OCI-LY7 (cell line): ENCODE results near the gene STRA8. TPM values are rescaled to one million over a fixed set of nuclear protein-coding genes. Genes with fewer than 3 reads are reported as not detected.

Source experiments
- BruUV-seq: library from RNA; stranded (reverse); fragments of 400-500 nt; replicated peaks from 2 replicates; lab custom pipeline; 2021; lab: Mats Ljungman, UMichigan
- CTCF ChIA-PET: fragments of 300-600 bp; sonication (Branson Sonifier 250); formaldehyde crosslinking; loops from one replicate; lab custom pipeline; 2022; ENCODE audit warnings: antibody characterized with exemption; ENCODE audit not compliant: unreplicated experiment; lab: Charles Lee
- POLR2A ChIA-PET: fragments of 300-600 bp; sonication (Branson Sonifier 250); formaldehyde crosslinking; loops from one replicate; lab custom pipeline; 2022; ENCODE audit warnings: antibody characterized with exemption; lab: Charles Lee
- DNase-seq: peaks from one replicate; pipeline ENCODE4 v3.0.0-alpha.2; 2015; ENCODE audit warnings: low spot score
- H2AFZ ChIP-seq: fragments of 200-600 bp; sonication (generic), shearing (Covaris generic); 2 replicates; pipeline ENCODE4 v1.6.1; 2014; ENCODE audit warnings: mild to moderate bottlenecking, antibody characterized with exemption, low read length, moderate library complexity
- H3K27ac ChIP-seq: fragments of 200-600 bp; sonication (generic); 2 replicates; pipeline ENCODE4 v1.5.1; 2014; ENCODE audit warnings: mixed run types, low read depth, mild to moderate bottlenecking, moderate library complexity, low read length, inconsistent platforms; ENCODE audit not compliant: poor library complexity, severe bottlenecking
- H3K36me3 ChIP-seq: fragments of 200-600 bp; sonication (generic); 2 replicates; pipeline ENCODE4 v1.6.1; 2014; ENCODE audit warnings: mild to moderate bottlenecking, antibody characterized with exemption, low read length, moderate library complexity, mixed read lengths; ENCODE audit not compliant: insufficient read depth
- H3K4me1 ChIP-seq: fragments of 200-600 bp; sonication (generic); 2 replicates; pipeline ENCODE4 v1.5.1; 2014; ENCODE audit warnings: mild to moderate bottlenecking, low read length; ENCODE audit not compliant: insufficient read depth, poor library complexity, severe bottlenecking
- H3K4me2 ChIP-seq: fragments of 200-600 bp; sonication (generic); 2 replicates; pipeline ENCODE4 v1.6.1; 2014; ENCODE audit warnings: mild to moderate bottlenecking, low read length
- H3K4me3 ChIP-seq: fragments of 200-600 bp; sonication (generic); 2 replicates; pipeline ENCODE4 v1.5.1; 2014; ENCODE audit warnings: mild to moderate bottlenecking, low read depth, low read length; ENCODE audit not compliant: poor library complexity, severe bottlenecking
- H3K79me2 ChIP-seq: fragments of 200-600 bp; sonication (generic); 2 replicates; pipeline ENCODE4 v1.6.1; 2016; ENCODE audit warnings: low read depth, mild to moderate bottlenecking, low read length, moderate library complexity, mixed read lengths; ENCODE audit not compliant: insufficient read depth
- H3K9me2 ChIP-seq: fragments of 200-600 bp; sonication (generic); 2 replicates; pipeline ENCODE4 v1.6.1; 2016; ENCODE audit warnings: mild to moderate bottlenecking, low read length, mixed read lengths; ENCODE audit not compliant: insufficient read depth
- H3K9me3 ChIP-seq: fragments of 200-600 bp; sonication (generic); 2 replicates; pipeline ENCODE4 v1.6.1; 2014; ENCODE audit warnings: mild to moderate bottlenecking, mixed run types, low read length, mixed read lengths
- H4K20me1 ChIP-seq: fragments of 200-600 bp; sonication (generic); 2 replicates; pipeline ENCODE4 v1.6.1; 2014; ENCODE audit warnings: mild to moderate bottlenecking, antibody characterized with exemption, low read length, moderate library complexity, mixed read lengths; ENCODE audit not compliant: insufficient read depth
- CTCF ChIP-seq: fragments of 200-600 bp; sonication (generic); conservative IDR thresholded peaks from 2 replicates; pipeline ENCODE4 v1.5.1; 2014; ENCODE audit warnings: mild to moderate bottlenecking, antibody characterized with exemption, low read length, moderate library complexity, mixed read lengths
- EZH2phosphoT487 ChIP-seq: fragments of 200-600 bp; sonication (generic); IDR thresholded peaks from 2 replicates; pipeline ENCODE4 v1.6.1; 2018; ENCODE audit warnings: low read depth, borderline replicate concordance, mild to moderate bottlenecking, mixed run types, antibody characterized with exemption, low read length, moderate library complexity, mixed read lengths
- intact Hi-C: fragments of 100-400 bp; cut with micrococcal nuclease; formaldehyde crosslinking; loops from one replicate; pipeline ENCODE4 v1.10.0; 2022; ENCODE audit not compliant: unreplicated experiment
- total RNA-seq, 2 experiments: library from RNA; depleted of rRNA in 1 of 2; stranded (reverse); fragments of >200 nt in 1 of 2; shearing (Covaris generic) in 1 of 2; gene quantifications; 2 replicates each; pipeline ENCODE4 v1.2.3, GENCODE V29; 2014 to 2022

The STRA8 gene
- total RNA-seq, 2 experiments from 2014 or later, result not detected

GRCh38 chr7:135190703-135191102, 42.9 kb upstream of the STRA8 start:
- no peak overlapping the region for H3K4me2 ChIP-seq
- H3K4me3 ChIP-seq, result no peak overlapping the region
- intact Hi-C loops, result no loop called here
- no peaks in the 10 kb centered on the region for H3K9me3 ChIP-seq
- no peaks in the 10 kb centered on the region for H3K4me1 ChIP-seq
- no peak for TF ChIP-seq CTCF
- TF ChIP-seq EZH2phosphoT487, result no peak
- H3K9me2 ChIP-seq, result no peaks in the 10 kb centered on the region
- ChIA-PET CTCF (no interaction called here), POLR2A (interaction anchor here (0.7 to 0.9 kb wide), 2 partner anchors 17 to 712 kb away, joined by 3 read pairs; no protein-coding TSS in a partner anchor)
- no peaks in the 10 kb centered on the region for H4K20me1 ChIP-seq
- no peak overlapping the region for H2AFZ ChIP-seq
- H3K27ac ChIP-seq, result no peak overlapping the region
- BruUV-seq, result no TSS peak
- peaks cover 45% of the 10 kb centered on the region for H3K36me3 ChIP-seq
- DNase-seq, result no peak
- H3K79me2 ChIP-seq, result no peaks in the 10 kb centered on the region

- BruUV-seq, result no TSS peak
- no peaks in the 10 kb centered on the region for H3K9me2 ChIP-seq
- CTCF ChIA-PET, result interaction anchor here (0.5 kb wide), 1 partner anchor 180 kb away, joined by 4 read pairs; no protein-coding TSS in a partner anchor
- H2AFZ ChIP-seq, result no peak overlapping the region
- H3K27ac ChIP-seq, result no peak overlapping the region
- POLR2A ChIA-PET, result no interaction called here
- no peak overlapping the region for H3K4me3 ChIP-seq
- no peaks in the 10 kb centered on the region for H4K20me1 ChIP-seq
- H3K79me2 ChIP-seq, result no peaks in the 10 kb centered on the region
- no peak overlapping the region for H3K4me2 ChIP-seq
- DNase-seq, result no peak
- H3K4me1 ChIP-seq, result no peaks in the 10 kb centered on the region
- peaks cover 44% of the 10 kb centered on the region for H3K36me3 ChIP-seq
- TF ChIP-seq CTCF, result no peak
- no peaks in the 10 kb centered on the region for H3K9me3 ChIP-seq
- intact Hi-C loops, result no loop called here
These were observed 40.6 kb upstream of the STRA8 start for GRCh38 chr7:135192914-135193536.

- H3K9me2 ChIP-seq, result no peaks in the 10 kb centered on the region
- H3K36me3 ChIP-seq, result peaks cover 38% of the 10 kb centered on the region
- H3K4me2 ChIP-seq, result no peak overlapping the region
- no peak overlapping the region for H3K27ac ChIP-seq
- no peaks in the 10 kb centered on the region for H3K79me2 ChIP-seq
- TF ChIP-seq CTCF (no peak), EZH2phosphoT487 (no peak)
- intact Hi-C loops, result no loop called here
- H3K9me3 ChIP-seq, result no peaks in the 10 kb centered on the region
- no peaks in the 10 kb centered on the region for H4K20me1 ChIP-seq
- BruUV-seq, result no TSS peak
- DNase-seq, result no peak
- H3K4me3 ChIP-seq, result no peak overlapping the region
- no peaks in the 10 kb centered on the region for H3K4me1 ChIP-seq
- ChIA-PET POLR2A (no interaction called here), CTCF (interaction anchor here (0.5 kb wide), 1 partner anchor 181 kb away, joined by 4 read pairs; no protein-coding TSS in a partner anchor)
- H2AFZ ChIP-seq, result no peak overlapping the region
These were observed 40.0 kb upstream of the STRA8 start for GRCh38 chr7:135193615-135194081.
